HepG2 (cell line): Measurements from ENCODE around the gene KLHL17. TPM values are rescaled to one million over a fixed set of nuclear protein-coding genes. Genes with fewer than 3 reads are reported as not detected.
A peak's percentile ranks its signal among the peaks of the same experiment; 100 is the strongest.

Source experiments
- BRF2 ChIP-seq: sonication (generic); formaldehyde crosslinking; IDR thresholded peaks from 2 replicates; pipeline ENCODE4 v1.8.1; 2022; ENCODE audit warnings: mild to moderate bottlenecking, missing genetic modification reagents
- GTF2F1 ChIP-seq: fragments of 150-350 bp; IDR thresholded peaks from 2 replicates; pipeline ENCODE4 v1.6.1; 2014; ENCODE audit warnings: low read length
- HOXA3 ChIP-seq: sonication (generic); formaldehyde crosslinking; IDR thresholded peaks from 2 replicates; pipeline ENCODE4 v1.5.0; 2020; ENCODE audit warnings: missing genetic modification reagents
- KDM3A ChIP-seq: IDR thresholded peaks from 2 replicates; pipeline ENCODE4 v1.6.1; 2018; ENCODE audit warnings: low read depth, missing compliant biosample characterization
- RAD21 ChIP-seq: fragments of 450-650 bp; formaldehyde crosslinking; IDR thresholded peaks from 2 replicates; pipeline ENCODE4 v1.5.0; 2020; ENCODE audit warnings: mild to moderate bottlenecking
- RELA ChIP-seq: sonication (generic); formaldehyde crosslinking; IDR thresholded peaks from 2 replicates; pipeline ENCODE4 v1.4.0; 2020; ENCODE audit warnings: missing genetic modification reagents
- SETDB1 ChIP-seq: sonication (generic); formaldehyde crosslinking; IDR thresholded peaks from 2 replicates; pipeline ENCODE4 v1.5.1; 2020; ENCODE audit warnings: missing genetic modification reagents, mild to moderate bottlenecking, borderline replicate concordance
- SMARCC2 ChIP-seq: fragments of 450-650 bp; IDR thresholded peaks from 2 replicates; pipeline ENCODE4 v1.6.1; 2017; ENCODE audit warnings: antibody characterized with exemption, mild to moderate bottlenecking
- SP140L ChIP-seq: sonication (generic); formaldehyde crosslinking; IDR thresholded peaks from 2 replicates; pipeline ENCODE4 v1.4.0; 2020; ENCODE audit warnings: missing genetic modification reagents, borderline replicate concordance
- ZBTB42 ChIP-seq: sonication (generic); formaldehyde crosslinking; IDR thresholded peaks from 2 replicates; pipeline ENCODE4 v1.5.0; 2020; ENCODE audit warnings: mild to moderate bottlenecking, missing genetic modification reagents
- ZFAT ChIP-seq: sonication (generic); formaldehyde crosslinking; conservative IDR thresholded peaks from 2 replicates; pipeline ENCODE4 v1.8.1; 2023; ENCODE audit warnings: missing genetic modification reagents, inconsistent platforms
- ZNF292 ChIP-seq: sonication (generic); formaldehyde crosslinking; IDR thresholded peaks from 2 replicates; pipeline ENCODE4 v1.8.1; 2022; ENCODE audit warnings: mild to moderate bottlenecking, low read depth, missing genetic modification reagents, borderline replicate concordance
- ZNF318 ChIP-seq: sonication (generic); formaldehyde crosslinking; IDR thresholded peaks from 2 replicates; pipeline ENCODE4 v1.4.0; 2020; ENCODE audit warnings: mild to moderate bottlenecking, missing genetic modification reagents
- ZNF430 ChIP-seq: sonication (generic); formaldehyde crosslinking; IDR thresholded peaks from 2 replicates; pipeline ENCODE4 v1.9.0; 2021; ENCODE audit warnings: mild to moderate bottlenecking, missing genetic modification reagents
- ZNF512 ChIP-seq: sonication (generic); formaldehyde crosslinking; IDR thresholded peaks from 2 replicates; pipeline ENCODE4 v1.4.0; 2020; ENCODE audit warnings: mild to moderate bottlenecking, missing genetic modification reagents
- ZNF597 ChIP-seq: sonication (generic); formaldehyde crosslinking; IDR thresholded peaks from 2 replicates; pipeline ENCODE4 v1.5.0; 2020; ENCODE audit warnings: missing genetic modification reagents
- ZSCAN25 ChIP-seq: sonication (generic); formaldehyde crosslinking; IDR thresholded peaks from 2 replicates; pipeline ENCODE4 v1.8.0; 2022; ENCODE audit warnings: mild to moderate bottlenecking, missing genetic modification reagents
- polyA plus RNA-seq, 8 experiments: library from polyadenylated mRNA; depleted of rRNA in 3 of 8; stranded (reverse) in 7 of 8; unstranded in 1 of 8; fragments of >200 nt; fragmentation: Illumina TruSeq in 4 of 8; extraction: Trizol in 4 of 8; gene quantifications; 2 replicates each; pipeline versions ENCODE4 v1.2.1 to v1.2.3, GENCODE V29; 2011 to 2016; ENCODE audit warnings: low read depth in 4 of 8, missing spikeins in 1 of 8, mixed read lengths in 1 of 8; ENCODE audit not compliant: insufficient read depth in 1 of 8
- total RNA-seq, 5 experiments: library from RNA; depleted of rRNA; stranded (reverse); fragments of >200 nt; fragmentation: Illumina TruSeq; extraction: Trizol; gene quantifications; 2 replicates each; pipeline ENCODE4 v1.2.3, GENCODE V29; 2016; ENCODE audit warnings: low read depth in 1 of 5

KLHL17 gene
- total and polyA plus RNA-seq, 2 of the 13 experiments (the other 11 are each of a cell fraction or from before 2014, with no cell fraction given), result 9.3 to 24.7 TPM

DNA sequence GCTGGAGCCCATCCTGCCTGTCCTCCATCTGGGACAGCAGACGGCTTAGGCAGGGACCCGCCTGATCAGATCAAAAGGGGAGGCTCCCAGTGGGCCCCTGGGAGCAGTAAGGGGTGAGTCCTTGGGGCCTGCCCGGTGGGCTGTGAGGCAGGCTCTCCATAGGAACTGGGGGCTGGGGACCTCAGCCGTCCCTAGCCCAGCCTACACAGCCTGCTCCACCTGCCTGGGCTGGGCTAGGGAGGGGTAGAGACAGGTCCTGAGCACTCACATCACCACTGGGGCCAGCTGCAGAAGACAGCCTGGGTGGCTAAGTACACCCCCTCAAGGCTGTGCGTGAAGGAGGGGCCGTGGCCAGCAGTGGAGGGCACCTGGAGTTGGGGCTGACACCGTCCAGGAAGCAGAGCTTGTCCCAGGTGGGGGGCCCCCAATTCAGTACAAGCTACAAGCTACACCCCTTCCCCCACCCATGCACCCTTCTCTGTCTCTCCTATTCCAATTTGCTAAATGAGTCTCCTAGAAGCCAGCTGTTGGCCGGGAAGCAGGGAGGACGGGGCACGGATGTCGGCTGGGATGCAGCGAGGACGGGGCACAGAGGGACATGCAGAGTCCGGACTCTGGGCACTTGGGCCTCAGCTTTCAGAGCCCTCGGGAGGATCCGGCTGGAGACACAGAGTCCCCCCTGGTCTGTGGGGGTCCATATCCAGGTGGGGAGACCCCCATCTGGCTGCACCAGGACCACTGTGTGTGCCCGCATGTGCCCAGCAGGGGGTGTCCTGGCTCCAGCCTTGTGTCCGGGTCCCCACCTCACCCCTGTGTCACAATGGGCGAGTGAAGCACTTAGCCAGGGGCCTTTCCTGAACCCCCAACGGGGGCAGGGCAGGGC, 54.7 kb downstream of the KLHL17 start (continued):
- TF ChIP-seq SETDB1 (CRISPR knock-in tag), result no peak
- TF ChIP-seq BRF2 (CRISPR knock-in tag), result no peak
- no peak for TF ChIP-seq ZNF318 (CRISPR knock-in tag)
- no peak for TF ChIP-seq SP140L
- TF ChIP-seq ZFAT (CRISPR knock-in tag), result no peak
- TF ChIP-seq GTF2F1, result no peak
- TF ChIP-seq RELA (CRISPR knock-in tag), result no peak
- TF ChIP-seq ZNF430, result no peak
- TF ChIP-seq SMARCC2, result no peak
- TF ChIP-seq HOXA3 (CRISPR knock-in tag), result no peak
- peak; percentile 81 for TF ChIP-seq RAD21 (CRISPR knock-in tag)
- peak; percentile 86; the same call in 1 of the 2 replicates for TF ChIP-seq ZSCAN25 (CRISPR knock-in tag)
- no peak for TF ChIP-seq ZBTB42 (CRISPR knock-in tag)
- TF ChIP-seq KDM3A (CRISPR knock-in tag), result no peak
- no peak for TF ChIP-seq ZNF597 (CRISPR knock-in tag)
- no peak for TF ChIP-seq ZNF512
- no peak for TF ChIP-seq ZNF292 (CRISPR knock-in tag)
